AG10803 (cell line): ENCODE data around the gene SPHK2.

Source experiments
- DNase-seq: peaks from one replicate; pipeline ENCODE4 v3.0.0; 2010; ENCODE audit warnings: low read depth
- H3K4me3 ChIP-seq: 2 replicates; pipeline ENCODE4 v1.5.1; 2011; ENCODE audit warnings: mild to moderate bottlenecking, low read length, control low read depth
- TF ChIP-seq, protein P1 (sequence below): conservative IDR thresholded peaks from 2 replicates; pipeline ENCODE4 v1.5.1; 2011; ENCODE audit warnings: mild to moderate bottlenecking, low read length, control low read depth, inconsistent platforms

SPHK2 gene

DNA sequence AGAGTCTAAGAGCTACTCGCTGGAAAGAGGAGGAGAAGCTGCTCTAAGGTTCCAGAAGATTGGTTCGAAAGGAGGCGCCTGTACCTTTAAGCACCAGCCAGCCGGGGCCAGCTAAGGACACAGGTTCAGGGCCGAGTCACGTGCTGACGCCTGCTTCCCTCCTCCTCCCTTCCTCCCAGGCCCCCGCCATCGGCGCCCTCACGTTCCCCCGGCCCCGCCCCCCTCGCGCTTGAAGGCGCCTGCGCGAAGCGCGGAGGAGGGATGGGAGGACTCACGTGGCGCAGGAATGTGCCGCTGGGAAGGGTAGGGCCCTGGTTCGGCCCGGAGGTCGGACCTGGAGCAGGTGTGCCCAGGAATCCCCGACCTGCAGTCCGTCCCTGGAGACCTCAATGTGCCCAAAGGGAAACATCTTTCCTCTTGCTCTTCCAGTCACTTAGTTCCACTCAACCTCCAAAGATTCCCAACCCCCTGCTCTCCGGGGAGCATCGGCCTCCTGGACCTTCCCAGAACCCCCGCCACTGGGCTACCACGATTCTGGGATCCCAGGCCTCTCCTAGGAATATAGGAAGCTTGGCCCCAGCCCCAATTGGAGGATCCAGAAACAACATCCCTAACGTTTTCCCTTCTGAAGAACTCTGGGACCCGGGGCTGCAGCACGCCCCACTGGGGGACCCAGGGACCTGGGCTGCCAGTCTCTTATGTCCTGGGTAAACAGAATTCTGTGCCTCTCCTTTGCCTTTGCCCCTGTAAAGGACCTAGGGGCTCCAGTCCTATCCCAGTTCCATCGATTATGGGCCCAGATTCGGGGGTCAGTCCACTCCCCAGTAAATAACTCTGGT is 15.3 kb downstream of the SPHK2 start:
- TF ChIP-seq, protein P1, sequence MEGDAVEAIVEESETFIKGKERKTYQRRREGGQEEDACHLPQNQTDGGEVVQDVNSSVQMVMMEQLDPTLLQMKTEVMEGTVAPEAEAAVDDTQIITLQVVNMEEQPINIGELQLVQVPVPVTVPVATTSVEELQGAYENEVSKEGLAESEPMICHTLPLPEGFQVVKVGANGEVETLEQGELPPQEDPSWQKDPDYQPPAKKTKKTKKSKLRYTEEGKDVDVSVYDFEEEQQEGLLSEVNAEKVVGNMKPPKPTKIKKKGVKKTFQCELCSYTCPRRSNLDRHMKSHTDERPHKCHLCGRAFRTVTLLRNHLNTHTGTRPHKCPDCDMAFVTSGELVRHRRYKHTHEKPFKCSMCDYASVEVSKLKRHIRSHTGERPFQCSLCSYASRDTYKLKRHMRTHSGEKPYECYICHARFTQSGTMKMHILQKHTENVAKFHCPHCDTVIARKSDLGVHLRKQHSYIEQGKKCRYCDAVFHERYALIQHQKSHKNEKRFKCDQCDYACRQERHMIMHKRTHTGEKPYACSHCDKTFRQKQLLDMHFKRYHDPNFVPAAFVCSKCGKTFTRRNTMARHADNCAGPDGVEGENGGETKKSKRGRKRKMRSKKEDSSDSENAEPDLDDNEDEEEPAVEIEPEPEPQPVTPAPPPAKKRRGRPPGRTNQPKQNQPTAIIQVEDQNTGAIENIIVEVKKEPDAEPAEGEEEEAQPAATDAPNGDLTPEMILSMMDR: no peak
- peak; percentile 95 for DNase-seq
- peak overlapping the region; percentile 64 for H3K4me3 ChIP-seq

DNA sequence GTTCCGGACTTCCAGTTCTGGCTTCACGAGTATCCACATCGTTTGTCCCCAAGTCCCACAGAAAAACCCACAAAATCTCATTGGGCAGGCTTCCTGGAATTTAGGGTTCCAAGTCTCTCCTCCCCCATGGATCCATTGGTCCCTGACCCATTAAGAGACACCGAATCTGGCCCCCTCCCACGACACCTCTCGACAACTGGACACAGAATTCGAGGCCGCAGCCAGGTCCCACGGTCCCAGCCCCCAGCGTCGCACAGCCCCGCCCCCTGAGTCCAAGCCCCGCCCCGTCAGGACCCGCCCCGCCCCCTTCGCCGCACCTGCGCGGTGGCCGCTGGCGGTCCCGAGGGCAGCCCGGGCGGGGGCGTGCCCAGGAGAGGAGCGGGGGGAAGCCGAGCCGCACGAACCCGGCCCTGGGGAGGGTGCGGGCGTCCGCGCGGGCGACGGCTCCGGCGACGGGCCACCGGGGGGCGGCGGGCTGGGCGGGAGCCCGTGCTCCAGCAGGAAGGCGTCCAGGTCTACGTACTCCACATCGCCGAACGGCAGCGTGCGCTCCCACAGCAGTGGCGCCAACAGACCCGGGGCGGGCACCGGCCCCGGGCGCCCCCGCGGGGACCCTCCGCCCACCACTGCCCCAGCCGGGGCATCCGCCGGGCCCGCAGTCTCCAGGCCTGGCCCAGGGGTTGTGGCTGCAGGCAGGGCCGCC is 16.1 kb downstream of the SPHK2 start:
- peak overlapping the region; percentile 64 for H3K4me3 ChIP-seq
- no peak for DNase-seq
- TF ChIP-seq, protein P1: no peak

DNA sequence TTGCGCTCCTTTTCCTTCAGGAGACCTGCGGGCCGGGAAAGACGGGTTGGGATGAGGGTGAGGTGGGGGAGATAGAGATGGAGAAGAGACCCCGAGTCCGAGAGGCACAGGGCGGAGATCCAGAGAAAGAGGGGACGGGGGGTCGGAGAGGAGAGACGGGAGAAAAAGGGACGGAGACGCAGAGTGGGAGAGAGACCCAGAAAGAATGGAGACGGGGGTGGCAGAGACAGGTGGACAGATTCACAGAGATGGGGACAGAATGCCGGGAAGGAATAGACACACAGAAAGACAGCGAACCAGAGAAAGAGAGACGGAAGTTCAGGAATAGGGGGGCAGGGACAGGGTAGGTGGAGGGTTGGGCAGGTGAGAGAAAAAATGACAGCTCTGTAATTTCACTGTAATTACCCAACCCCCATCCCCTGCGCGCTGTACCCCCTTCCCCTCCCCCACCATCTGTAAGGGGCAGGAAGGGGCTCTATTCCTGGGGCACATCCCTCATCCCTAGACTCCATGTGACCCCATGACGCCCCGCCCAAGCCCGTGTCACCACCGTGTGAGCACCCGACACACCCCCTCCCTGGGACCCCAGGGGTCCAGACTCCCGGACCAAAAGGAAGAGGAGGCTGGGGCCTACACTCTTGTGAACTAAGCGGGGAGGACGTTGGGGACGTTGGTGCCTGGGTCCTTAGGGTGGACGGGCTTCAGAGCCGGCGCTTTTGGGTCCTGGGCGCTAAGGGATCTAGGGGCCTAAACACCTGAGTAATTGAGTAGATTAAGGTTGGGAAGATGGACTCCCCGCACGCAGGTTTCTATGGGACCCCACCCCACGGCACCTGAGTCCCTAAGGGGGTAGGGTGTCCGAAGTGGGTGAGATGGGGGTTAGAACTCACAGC is 16.9 kb downstream of the SPHK2 start:
- peak overlapping the region; percentile 64 for H3K4me3 ChIP-seq
- no peak for DNase-seq
- TF ChIP-seq, protein P1: no peak

DNA sequence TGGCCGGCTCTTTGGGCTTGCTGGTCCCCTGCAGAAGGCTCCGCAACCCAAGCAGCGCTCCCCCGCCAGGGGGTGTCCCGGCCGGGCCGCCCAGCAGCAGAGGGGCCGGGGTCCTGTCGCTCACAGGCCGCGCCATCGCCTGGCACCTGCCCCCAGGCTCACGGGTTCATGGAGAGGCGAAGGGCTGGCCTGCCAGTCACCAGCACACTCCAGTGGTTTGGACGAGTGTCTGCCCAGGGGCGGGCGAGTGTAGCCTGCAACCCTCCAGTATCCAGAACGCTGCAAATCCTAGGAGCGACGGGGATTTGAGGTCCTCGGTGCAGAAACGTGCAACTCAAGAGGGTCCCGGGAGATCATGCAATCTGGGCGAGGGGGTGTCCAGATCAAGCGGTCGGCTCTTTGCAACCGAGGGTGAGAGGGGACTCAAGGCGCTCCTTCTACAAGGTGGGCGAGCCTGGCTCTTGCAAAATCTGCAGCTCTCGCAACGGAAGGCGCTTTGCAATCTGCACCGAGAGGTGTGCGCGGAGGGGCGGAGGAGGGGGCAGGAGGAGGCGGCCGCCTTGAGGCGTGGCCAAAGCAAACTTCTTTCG is 17.6 kb downstream of the SPHK2 start, which contains the start of gene DBP:
Gene DBP, minus strand, starts transcription at position 521 of the 590 bp plus-strand sequence. Its CDS starts 385 bp downstream, at position 136.
- DNase-seq: no peak
- TF ChIP-seq, protein P1: peak; percentile 24
- peak within 1 kb of the TSS; percentile 72 for H3K4me3 ChIP-seq

DNA sequence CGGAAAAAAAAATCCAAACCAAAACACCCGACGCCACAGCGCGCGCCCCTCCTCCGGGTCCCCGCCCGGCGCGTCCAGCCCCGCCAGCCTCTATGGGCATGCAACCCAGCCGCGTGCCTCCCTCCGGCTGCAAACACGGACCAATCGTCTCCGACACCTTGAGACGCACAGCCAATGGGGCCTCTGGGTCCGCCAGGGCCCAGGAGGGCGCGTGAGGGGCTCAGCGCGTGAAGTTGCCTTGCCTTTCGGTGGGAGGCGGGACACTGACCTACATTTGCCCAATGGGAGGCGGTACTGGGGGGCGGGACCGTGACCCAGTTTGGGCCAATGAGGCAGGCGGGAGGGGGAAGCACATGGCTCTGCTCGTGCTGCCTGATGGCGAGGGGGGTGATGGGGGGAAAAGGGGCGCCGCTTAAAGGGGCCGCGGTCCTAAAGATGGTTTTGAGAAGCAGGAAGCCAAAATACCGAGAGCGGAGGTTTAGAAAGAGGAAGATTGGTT is 18.2 kb downstream of the SPHK2 start:
- H3K4me3 ChIP-seq: peak overlapping the region; percentile 72
- peak; percentile 99 for DNase-seq
- TF ChIP-seq, protein P1: no peak

DNA sequence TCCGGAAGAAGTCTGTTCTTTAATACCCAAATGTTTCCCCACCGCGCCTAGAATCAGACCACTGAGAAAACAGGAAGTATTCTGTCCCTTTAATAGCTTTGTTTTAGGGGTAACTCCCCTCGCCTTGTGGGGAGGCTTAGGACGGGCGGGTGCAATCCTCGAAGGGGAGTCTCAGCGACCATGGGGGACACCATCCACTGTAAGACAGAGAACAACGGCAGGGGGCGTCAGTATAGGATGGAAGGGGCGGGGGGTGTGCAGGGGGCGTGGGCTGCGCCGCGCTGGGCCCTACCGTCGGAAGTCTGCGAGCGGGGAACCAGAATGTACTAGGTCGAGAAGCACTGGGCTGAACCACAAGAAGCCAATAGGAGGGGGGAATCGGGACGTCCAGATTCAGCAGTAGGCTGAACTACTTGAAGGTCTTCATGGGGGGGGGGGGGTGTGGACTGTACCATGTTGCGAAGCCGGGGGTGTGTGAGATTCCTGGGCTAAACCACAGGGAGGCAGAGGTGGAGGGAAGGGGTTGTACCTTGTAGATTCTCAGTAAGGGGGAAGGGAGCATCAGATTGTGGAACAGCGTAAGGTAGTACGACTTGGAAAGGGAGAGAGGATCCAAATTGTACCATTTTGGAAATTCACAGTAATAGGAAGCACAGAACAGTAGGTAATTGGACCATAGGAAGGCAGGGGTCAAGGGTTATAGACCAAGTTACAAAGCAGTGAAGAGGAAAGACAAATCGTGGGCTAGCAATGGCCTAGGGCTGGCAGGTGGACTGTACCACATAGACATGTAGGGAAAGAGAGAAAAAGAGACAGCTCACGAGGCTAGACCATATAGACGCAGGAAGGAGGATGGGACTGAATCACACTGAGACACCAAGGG is 18.9 kb downstream of the SPHK2 start:
- peak overlapping the region; percentile 72 for H3K4me3 ChIP-seq
- TF ChIP-seq, protein P1: peak; percentile 10; the same call in 1 of the 2 replicates
- DNase-seq: peak; percentile 98
